Right lobe of liver (tissue), 4 donors: ENCODE measurements around the gene FNDC3A.

Source experiments
- POLR2A ChIP-seq: fragments of 450-650 bp; IDR thresholded peaks from one replicate; pipeline ENCODE4 v1.6.1; 2017; ENCODE audit warnings: antibody characterized with exemption, mild to moderate bottlenecking
- TF ChIP-seq, protein P1 (sequence below), 4 donors: fragments of 200-600 bp in 3 of 4; fragments of 450-650 bp in 1 of 4; IDR thresholded peaks; one replicate each; pipeline versions ENCODE4 v1.5.1 to v1.8.0; 2016 to 2022; ENCODE audit warnings: antibody characterized with exemption in 4 of 4, mild to moderate bottlenecking in 2 of 4
- donor health status: DM: no; HTN: no; CAD: no.
- donor health status: DM: no; HTN: no; CAD: no.
- donor health status: DM: no; HTN: yes; CAD: no.

DNA sequence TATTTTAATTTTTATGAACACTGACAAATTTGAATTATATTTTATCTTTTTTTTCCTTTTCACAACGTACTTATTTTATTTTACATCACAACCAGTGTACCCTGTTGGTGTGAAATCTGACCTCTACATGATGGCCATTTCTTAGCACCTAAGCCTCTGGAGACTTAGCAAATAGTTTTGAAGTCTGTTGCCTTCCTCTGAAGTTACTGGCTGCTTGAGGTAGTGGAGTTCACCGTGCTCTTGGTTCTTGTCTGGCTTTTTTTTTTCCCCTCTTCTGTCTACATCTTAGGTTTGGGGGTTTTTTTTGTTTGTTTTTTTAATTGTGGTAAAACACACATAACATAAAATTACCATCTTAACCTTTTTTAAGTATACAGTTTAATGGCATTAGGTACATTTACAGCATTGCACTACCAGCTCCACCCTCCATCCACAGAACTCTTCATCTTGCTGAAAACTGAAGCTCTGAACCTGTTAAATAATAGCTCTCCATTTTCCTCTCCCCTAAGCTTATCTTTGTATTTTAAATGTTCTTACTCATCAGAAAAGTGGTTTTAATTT, 150.3 kb downstream of the FNDC3A start:
- TF ChIP-seq, protein P1, sequence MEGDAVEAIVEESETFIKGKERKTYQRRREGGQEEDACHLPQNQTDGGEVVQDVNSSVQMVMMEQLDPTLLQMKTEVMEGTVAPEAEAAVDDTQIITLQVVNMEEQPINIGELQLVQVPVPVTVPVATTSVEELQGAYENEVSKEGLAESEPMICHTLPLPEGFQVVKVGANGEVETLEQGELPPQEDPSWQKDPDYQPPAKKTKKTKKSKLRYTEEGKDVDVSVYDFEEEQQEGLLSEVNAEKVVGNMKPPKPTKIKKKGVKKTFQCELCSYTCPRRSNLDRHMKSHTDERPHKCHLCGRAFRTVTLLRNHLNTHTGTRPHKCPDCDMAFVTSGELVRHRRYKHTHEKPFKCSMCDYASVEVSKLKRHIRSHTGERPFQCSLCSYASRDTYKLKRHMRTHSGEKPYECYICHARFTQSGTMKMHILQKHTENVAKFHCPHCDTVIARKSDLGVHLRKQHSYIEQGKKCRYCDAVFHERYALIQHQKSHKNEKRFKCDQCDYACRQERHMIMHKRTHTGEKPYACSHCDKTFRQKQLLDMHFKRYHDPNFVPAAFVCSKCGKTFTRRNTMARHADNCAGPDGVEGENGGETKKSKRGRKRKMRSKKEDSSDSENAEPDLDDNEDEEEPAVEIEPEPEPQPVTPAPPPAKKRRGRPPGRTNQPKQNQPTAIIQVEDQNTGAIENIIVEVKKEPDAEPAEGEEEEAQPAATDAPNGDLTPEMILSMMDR (IDR thresholded peaks at IDR 0.05) = no peak
- no peak for TF ChIP-seq POLR2A
